Measurements from ENCODE around the gene LIMCH1. TPM values are rescaled to one million over a fixed set of nuclear protein-coding genes. Genes with fewer than 3 reads are reported as not detected.

Gene LIMCH1
- total RNA-seq, 2 experiments from 2014 or later = not detected

DNA sequence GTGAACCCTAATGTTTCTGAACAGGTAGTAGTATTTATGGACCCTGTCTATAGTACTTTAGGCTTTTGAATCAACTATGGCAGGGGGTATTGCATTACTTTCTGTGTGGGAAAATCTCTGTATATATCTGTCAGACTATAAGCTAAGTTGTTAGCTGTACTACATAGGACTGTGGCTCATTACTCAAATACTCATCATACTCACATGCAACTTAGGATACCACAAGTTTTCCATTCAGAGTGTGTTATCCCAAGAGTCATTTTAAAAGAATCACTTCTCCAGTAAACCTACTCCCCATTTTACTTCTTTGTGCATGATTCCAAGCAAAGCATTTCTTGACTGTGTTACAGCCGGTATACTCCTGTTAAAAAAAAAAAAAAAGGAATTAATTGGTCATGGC is 115.0 kb downstream of the LIMCH1 start:
- CTCF ChIA-PET (ENCODE audit: unreplicated experiment) = no interaction called here
- no TSS peak for BruUV-seq (replicated peaks)

GRCh38 chr4:41653523-41653922 is 115.6 kb downstream of the LIMCH1 start:
- no TSS peak for BruUV-seq (replicated peaks)
- TF ChIP-seq CTCF (conservative IDR thresholded peaks at IDR 0.05; ENCODE audit: low read length) (no peak), EZH2phosphoT487 (IDR thresholded peaks at IDR 0.05; ENCODE audit: borderline replicate concordance, low read depth, low read length) (no peak)
- no peaks in the 10 kb centered on the region for H3K9me3 ChIP-seq (ENCODE audit: low read length)
- intact Hi-C loops (cut with micrococcal nuclease; ENCODE audit: unreplicated experiment) = no loop called here
- no peak for DNase-seq (ENCODE audit: low spot score)
- CTCF ChIA-PET (ENCODE audit: unreplicated experiment) = no interaction called here
- no peaks in the 10 kb centered on the region for H3K36me3 ChIP-seq (ENCODE audit: insufficient read depth, low read length)
- no peak overlapping the region for H3K27ac ChIP-seq (ENCODE audit: low read depth, low read length, poor library complexity, severe bottlenecking)
- POLR2A ChIA-PET = no interaction called here
- no peak overlapping the region for H2AFZ ChIP-seq (ENCODE audit: low read length)
- H3K9me2 ChIP-seq (ENCODE audit: insufficient read depth, low read length) = no peaks in the 10 kb centered on the region
- H3K4me1 ChIP-seq (ENCODE audit: insufficient read depth, low read length, poor library complexity, severe bottlenecking) = no peaks in the 10 kb centered on the region
- H4K20me1 ChIP-seq (ENCODE audit: insufficient read depth, low read length) = no peaks in the 10 kb centered on the region
- no peak overlapping the region for H3K4me2 ChIP-seq (ENCODE audit: low read length)
- no peak overlapping the region for H3K4me3 ChIP-seq (ENCODE audit: low read depth, low read length, poor library complexity, severe bottlenecking)
- no peaks in the 10 kb centered on the region for H3K79me2 ChIP-seq (ENCODE audit: insufficient read depth, low read depth, low read length)

More for the DNA sequence above, 115.0 kb downstream of the LIMCH1 start:
- no peak for DNase-seq (ENCODE audit: low spot score)
- Histone ChIP-seq H3K36me3 (ENCODE audit: insufficient read depth, low read length) (no peaks in the 10 kb centered on the region), H3K79me2 (ENCODE audit: insufficient read depth, low read depth, low read length) (no peaks in the 10 kb centered on the region), H4K20me1 (ENCODE audit: insufficient read depth, low read length) (no peaks in the 10 kb centered on the region), H3K27ac (ENCODE audit: low read depth, low read length, poor library complexity, severe bottlenecking) (no peak overlapping the region), H3K4me3 (ENCODE audit: low read depth, low read length, poor library complexity, severe bottlenecking) (no peak overlapping the region), H3K9me2 (ENCODE audit: insufficient read depth, low read length) (no peaks in the 10 kb centered on the region), H2AFZ (ENCODE audit: low read length) (no peak overlapping the region), H3K4me2 (ENCODE audit: low read length) (no peak overlapping the region), H3K4me1 (ENCODE audit: insufficient read depth, low read length, poor library complexity, severe bottlenecking) (no peaks in the 10 kb centered on the region), H3K9me3 (ENCODE audit: low read length) (no peaks in the 10 kb centered on the region)
- intact Hi-C loops (cut with micrococcal nuclease; ENCODE audit: unreplicated experiment) = no loop called here
- no peak for TF ChIP-seq EZH2phosphoT487 (IDR thresholded peaks at IDR 0.05; ENCODE audit: borderline replicate concordance, low read depth, low read length)
- POLR2A ChIA-PET = no interaction called here

DNA sequence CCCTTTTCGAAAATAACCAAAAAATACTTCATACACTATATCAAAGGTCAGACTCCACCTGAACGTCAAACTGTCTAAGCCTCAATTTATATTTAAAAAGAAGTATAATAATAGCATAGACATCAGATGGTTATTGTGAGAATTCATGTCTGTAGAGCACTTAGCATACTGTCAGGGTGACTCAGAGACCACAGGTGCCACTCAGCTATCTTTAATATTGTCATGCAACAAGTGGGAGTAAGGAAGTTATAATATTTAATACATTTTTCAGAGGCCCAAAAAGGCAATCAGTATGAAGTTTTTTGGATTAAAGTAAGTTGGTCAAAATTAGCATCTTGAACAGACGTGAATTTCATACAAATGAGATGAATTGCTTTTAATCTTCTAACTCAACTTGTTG is 117.2 kb downstream of the LIMCH1 start:
- no peaks in the 10 kb centered on the region for H3K36me3 ChIP-seq (ENCODE audit: insufficient read depth, low read length)
- H2AFZ ChIP-seq (ENCODE audit: low read length) = no peak overlapping the region
- H3K4me3 ChIP-seq (ENCODE audit: low read depth, low read length, poor library complexity, severe bottlenecking) = no peak overlapping the region
- no peaks in the 10 kb centered on the region for H3K9me2 ChIP-seq (ENCODE audit: insufficient read depth, low read length)
- ChIA-PET CTCF (ENCODE audit: unreplicated experiment) (no interaction called here), POLR2A (interaction anchor here (0.5 to 0.7 kb wide), 3 partner anchors 13 to 1615 kb away, joined by 3 to 4 read pairs (median 3); no protein-coding TSS in a partner anchor)
- DNase-seq (ENCODE audit: low spot score) = no peak
- no peaks in the 10 kb centered on the region for H4K20me1 ChIP-seq (ENCODE audit: insufficient read depth, low read length)
- no peaks in the 10 kb centered on the region for H3K9me3 ChIP-seq (ENCODE audit: low read length)
- intact Hi-C loops (cut with micrococcal nuclease; ENCODE audit: unreplicated experiment) = no loop called here
- no peak overlapping the region for H3K27ac ChIP-seq (ENCODE audit: low read depth, low read length, poor library complexity, severe bottlenecking)
- no peak for TF ChIP-seq EZH2phosphoT487 (IDR thresholded peaks at IDR 0.05; ENCODE audit: borderline replicate concordance, low read depth, low read length)
- TF ChIP-seq CTCF (conservative IDR thresholded peaks at IDR 0.05; ENCODE audit: low read length) = no peak
- H3K4me2 ChIP-seq (ENCODE audit: low read length) = no peak overlapping the region
- no peaks in the 10 kb centered on the region for H3K4me1 ChIP-seq (ENCODE audit: insufficient read depth, low read length, poor library complexity, severe bottlenecking)
- no peaks in the 10 kb centered on the region for H3K79me2 ChIP-seq (ENCODE audit: insufficient read depth, low read depth, low read length)
- no TSS peak for BruUV-seq (replicated peaks)
